ENCODE results near the gene DMWD. TPM values are rescaled to one million over a fixed set of nuclear protein-coding genes. Genes with fewer than 3 reads are reported as not detected.

DMWD gene
- total and polyA plus RNA-seq, 12 donors, result 44.6 to 78.1 (median 68.0) TPM

DNA sequence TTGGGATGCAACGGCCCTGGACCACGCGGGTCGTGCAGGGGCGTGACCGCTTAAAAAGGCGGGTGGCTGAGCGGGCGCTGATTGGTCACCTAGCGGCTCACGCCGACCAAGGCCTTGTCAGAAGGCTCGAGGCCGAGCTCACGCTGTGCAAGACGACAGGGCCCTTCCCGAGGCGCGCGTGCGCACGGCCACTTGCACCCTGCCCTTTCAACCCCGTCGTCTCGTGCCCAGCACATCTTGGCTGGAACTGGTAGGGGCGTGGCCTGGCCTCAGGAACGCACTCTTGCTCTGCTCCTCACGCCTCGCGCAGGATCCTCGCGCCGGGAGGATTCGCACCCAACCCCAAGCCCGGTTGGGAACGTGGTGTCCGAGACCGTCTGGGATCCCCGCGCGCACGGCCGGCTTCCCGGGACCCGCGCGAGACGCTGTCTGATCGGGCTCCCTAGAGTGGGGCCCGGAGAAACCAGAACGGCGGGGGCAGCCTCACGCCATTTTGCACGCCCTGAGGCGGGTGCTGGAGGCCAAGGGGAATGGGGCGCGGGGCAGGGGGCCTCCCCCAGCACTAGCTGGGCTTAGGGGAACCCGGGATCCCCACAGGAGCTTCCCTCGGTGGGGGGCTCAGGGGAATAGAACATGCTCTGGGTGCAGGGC is 59.4 kb downstream of the DMWD start, which contains the start of gene MEIOSIN:
MEIOSIN (plus strand) TSS at position 280 of the 651 bp plus-strand sequence. CDS start 1,938 bp downstream, outside the sequence.
- Histone ChIP-seq H3K27me3 (no peaks in the 10 kb centered on the region), H3K4me3 (no peak within 1 kb of the TSS), H3K27ac (no peak within 1 kb of the TSS), H3K4me1 (peaks cover 2 to 22% (median 15%) of the 10 kb centered on the region in 9 donors), H3K9me3 (no peaks in the 10 kb centered on the region), H3K36me3 (no peaks in the 10 kb centered on the region)
- intact Hi-C loops (cut with DNase I), result no loop called here
- ATAC-seq (no peak), DNase-seq (no peak)
- WGBS, 2 donors, result 90 to 91% methylated on average over 59 of the region's 59 CpGs
- TF ChIP-seq, protein P1, sequence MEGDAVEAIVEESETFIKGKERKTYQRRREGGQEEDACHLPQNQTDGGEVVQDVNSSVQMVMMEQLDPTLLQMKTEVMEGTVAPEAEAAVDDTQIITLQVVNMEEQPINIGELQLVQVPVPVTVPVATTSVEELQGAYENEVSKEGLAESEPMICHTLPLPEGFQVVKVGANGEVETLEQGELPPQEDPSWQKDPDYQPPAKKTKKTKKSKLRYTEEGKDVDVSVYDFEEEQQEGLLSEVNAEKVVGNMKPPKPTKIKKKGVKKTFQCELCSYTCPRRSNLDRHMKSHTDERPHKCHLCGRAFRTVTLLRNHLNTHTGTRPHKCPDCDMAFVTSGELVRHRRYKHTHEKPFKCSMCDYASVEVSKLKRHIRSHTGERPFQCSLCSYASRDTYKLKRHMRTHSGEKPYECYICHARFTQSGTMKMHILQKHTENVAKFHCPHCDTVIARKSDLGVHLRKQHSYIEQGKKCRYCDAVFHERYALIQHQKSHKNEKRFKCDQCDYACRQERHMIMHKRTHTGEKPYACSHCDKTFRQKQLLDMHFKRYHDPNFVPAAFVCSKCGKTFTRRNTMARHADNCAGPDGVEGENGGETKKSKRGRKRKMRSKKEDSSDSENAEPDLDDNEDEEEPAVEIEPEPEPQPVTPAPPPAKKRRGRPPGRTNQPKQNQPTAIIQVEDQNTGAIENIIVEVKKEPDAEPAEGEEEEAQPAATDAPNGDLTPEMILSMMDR (IDR thresholded peaks at IDR 0.05), result no peak

Other genes starting within 250 kb of the DMWD start
- gene OPA3, start 208.0 kb downstream of the DMWD start, total RNA-seq, result 10 to 100 TPM; 20.0 to 27.9 (median 24.2) TPM
- 10 to 100 TPM; 10.2 to 10.7 TPM for gene OPA3, start 208.0 kb downstream of the DMWD start, polyA plus RNA-seq
- 10 to 100 TPM in 1 of 10 donors, 1 to 10 TPM in 9; 2.3 to 29.4 (median 5.2) TPM for gene GPR4, start 190.6 kb downstream of the DMWD start, total RNA-seq
- gene GPR4, start 190.6 kb downstream of the DMWD start, polyA plus RNA-seq, result 1 to 10 TPM; 5.7 to 9.4 TPM
- 10 to 100 TPM; 30.2 to 54.5 (median 46.1) TPM for gene EML2, start 153.4 kb downstream of the DMWD start, total RNA-seq
- gene EML2, start 153.4 kb downstream of the DMWD start, polyA plus RNA-seq, result 10 to 100 TPM; 17.3 to 26.8 TPM
- gene GIPR, start 124.6 kb downstream of the DMWD start, total RNA-seq, result 1 to 10 TPM; 2.4 to 7.8 (median 4.4) TPM
- gene GIPR, start 124.6 kb downstream of the DMWD start, polyA plus RNA-seq, result 10 to 100 TPM in 1 of 2 donors, 1 to 10 TPM in 1; 2.4 to 16.6 TPM
- gene SNRPD2, start 100.9 kb downstream of the DMWD start, total RNA-seq, result 100 to 1,000 TPM; 216 to 268 (median 240) TPM
- 100 to 1,000 TPM; 316 to 464 TPM for gene SNRPD2, start 100.9 kb downstream of the DMWD start, polyA plus RNA-seq
- 1 to 10 TPM; 1.8 to 3.5 (median 2.4) TPM for gene QPCTL, start 100.2 kb downstream of the DMWD start, total RNA-seq
- gene QPCTL, start 100.2 kb downstream of the DMWD start, polyA plus RNA-seq, result 1 to 10 TPM; 4.1 to 4.5 TPM
- gene FBXO46, start 61.9 kb downstream of the DMWD start, total RNA-seq, result 10 to 100 TPM in 2 of 10 donors, 1 to 10 TPM in 8; 5.2 to 13.5 (median 9.1) TPM
- gene FBXO46, start 61.9 kb downstream of the DMWD start, polyA plus RNA-seq, result 10 to 100 TPM in 1 of 2 donors, 1 to 10 TPM in 1; 5.3 to 11.4 TPM
- gene MEIOSIN, start 59.4 kb downstream of the DMWD start, total RNA-seq, result not detected
- not detected for gene MEIOSIN, start 59.4 kb downstream of the DMWD start, polyA plus RNA-seq
- 10 to 100 TPM; 16.8 to 24.5 (median 21.3) TPM for gene SIX5, start 23.6 kb downstream of the DMWD start, total RNA-seq
- gene SIX5, start 23.6 kb downstream of the DMWD start, polyA plus RNA-seq, result 10 to 100 TPM; 15.5 to 29.3 TPM
- 100 to 1,000 TPM; 220 to 377 (median 296) TPM for gene DMPK, start 10.4 kb downstream of the DMWD start, total RNA-seq
- gene DMPK, start 10.4 kb downstream of the DMWD start, polyA plus RNA-seq, result 100 to 1,000 TPM; 377 to 439 TPM
- gene RSPH6A, start 22.5 kb upstream of the DMWD start, total RNA-seq, result under 1 TPM in 2 of 10 donors, not detected in 8; 0.09 to 0.15 TPM
- gene RSPH6A, start 22.5 kb upstream of the DMWD start, polyA plus RNA-seq, result not detected
- gene SYMPK, start 70.3 kb upstream of the DMWD start, total RNA-seq, result 10 to 100 TPM; 22.4 to 45.0 (median 33.0) TPM
- gene SYMPK, start 70.3 kb upstream of the DMWD start, polyA plus RNA-seq, result 10 to 100 TPM; 30.5 to 75.0 TPM
- under 1 TPM in 1 of 10 donors, not detected in 9; 0.11 TPM for gene FOXA3, start 71.5 kb upstream of the DMWD start, total RNA-seq
- under 1 TPM in 1 of 2 donors, not detected in 1; 0.01 TPM for gene FOXA3, start 71.5 kb upstream of the DMWD start, polyA plus RNA-seq
- gene IRF2BP1, start 93.3 kb upstream of the DMWD start, total RNA-seq, result 10 to 100 TPM; 15.9 to 23.0 (median 20.3) TPM
- 10 to 100 TPM in 1 of 2 donors, 1 to 10 TPM in 1; 8.0 to 13.4 TPM for gene IRF2BP1, start 93.3 kb upstream of the DMWD start, polyA plus RNA-seq
- gene MYPOP, start 109.8 kb upstream of the DMWD start, total RNA-seq, result 10 to 100 TPM in 6 of 10 donors, 1 to 10 TPM in 4; 8.1 to 17.0 (median 10.3) TPM
- 1 to 10 TPM; 7.1 to 8.9 TPM for gene MYPOP, start 109.8 kb upstream of the DMWD start, polyA plus RNA-seq
- not detected for gene NANOS2, start 121.9 kb upstream of the DMWD start, total RNA-seq
- not detected for gene NANOS2, start 121.9 kb upstream of the DMWD start, polyA plus RNA-seq
- gene NOVA2, start 181.0 kb upstream of the DMWD start, total RNA-seq, result 1 to 10 TPM; 4.4 to 7.8 (median 5.9) TPM
- gene NOVA2, start 181.0 kb upstream of the DMWD start, polyA plus RNA-seq, result 1 to 10 TPM; 1.6 to 8.2 TPM
- gene CCDC61, start 202.6 kb upstream of the DMWD start, total RNA-seq, result 10 to 100 TPM in 1 of 10 donors, 1 to 10 TPM in 9; 6.6 to 10.3 (median 8.3) TPM
- 10 to 100 TPM in 1 of 2 donors, 1 to 10 TPM in 1; 7.3 to 11.6 TPM for gene CCDC61, start 202.6 kb upstream of the DMWD start, polyA plus RNA-seq
- 1 to 10 TPM in 1 of 10 donors, under 1 TPM in 1, not detected in 8; 0.81 to 1.1 TPM for gene PGLYRP1, start 230.2 kb upstream of the DMWD start, total RNA-seq
- gene PGLYRP1, start 230.2 kb upstream of the DMWD start, polyA plus RNA-seq, result under 1 TPM in 1 of 2 donors, not detected in 1; 0.16 TPM
- gene IGFL4, start 248.2 kb upstream of the DMWD start, total RNA-seq, result not detected
- gene IGFL4, start 248.2 kb upstream of the DMWD start, polyA plus RNA-seq, result not detected

All from heart right ventricle (tissue), 16 donors.